Measurements from ENCODE around the gene SLC9A1.

Gene SLC9A1

DNA sequence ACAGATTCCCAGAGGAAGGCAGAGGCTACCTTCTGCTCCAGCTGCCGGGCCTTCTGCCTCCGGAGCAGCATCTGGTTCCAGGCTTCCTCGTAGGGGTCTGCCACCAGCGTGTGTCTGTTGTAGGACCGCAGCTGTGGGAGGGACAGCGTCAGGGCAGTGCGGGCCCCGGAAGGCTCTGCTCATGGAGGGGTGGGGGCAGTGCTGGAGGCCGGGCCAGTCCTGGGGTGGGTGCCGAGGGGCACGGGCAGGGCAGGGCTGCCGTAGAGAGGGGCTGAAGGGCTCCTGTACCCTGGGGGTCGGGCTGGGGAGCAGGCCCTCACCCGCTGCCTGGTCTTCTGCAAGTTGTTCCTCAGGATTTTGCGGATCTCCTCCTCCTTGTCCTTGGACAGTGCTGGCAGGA lies 53.2 kb downstream of the SLC9A1 start:
- no peak for DNase-seq

DNA sequence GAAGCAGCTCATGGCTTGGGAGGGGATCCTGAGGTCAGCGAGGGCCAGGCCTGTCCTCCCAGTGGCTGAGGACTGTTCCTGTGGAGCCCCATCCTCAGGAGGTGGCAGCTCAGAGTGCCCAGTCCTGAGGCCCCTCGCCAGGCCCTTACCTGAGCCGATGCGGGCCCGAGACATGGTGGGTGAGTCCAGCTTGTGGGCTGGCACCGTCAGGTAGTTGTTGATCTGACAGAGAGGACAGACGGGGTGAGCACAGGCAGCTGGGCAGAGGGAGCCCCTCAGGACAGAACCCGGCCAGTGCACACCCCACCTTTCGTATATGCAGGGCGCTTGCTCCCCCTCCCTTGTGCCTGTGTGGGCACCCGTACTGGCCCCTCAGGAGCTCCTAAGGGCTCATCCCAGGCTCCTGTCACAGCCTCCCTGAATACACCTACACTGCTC lies 53.9 kb downstream of the SLC9A1 start:
- DNase-seq: no peak

DNA sequence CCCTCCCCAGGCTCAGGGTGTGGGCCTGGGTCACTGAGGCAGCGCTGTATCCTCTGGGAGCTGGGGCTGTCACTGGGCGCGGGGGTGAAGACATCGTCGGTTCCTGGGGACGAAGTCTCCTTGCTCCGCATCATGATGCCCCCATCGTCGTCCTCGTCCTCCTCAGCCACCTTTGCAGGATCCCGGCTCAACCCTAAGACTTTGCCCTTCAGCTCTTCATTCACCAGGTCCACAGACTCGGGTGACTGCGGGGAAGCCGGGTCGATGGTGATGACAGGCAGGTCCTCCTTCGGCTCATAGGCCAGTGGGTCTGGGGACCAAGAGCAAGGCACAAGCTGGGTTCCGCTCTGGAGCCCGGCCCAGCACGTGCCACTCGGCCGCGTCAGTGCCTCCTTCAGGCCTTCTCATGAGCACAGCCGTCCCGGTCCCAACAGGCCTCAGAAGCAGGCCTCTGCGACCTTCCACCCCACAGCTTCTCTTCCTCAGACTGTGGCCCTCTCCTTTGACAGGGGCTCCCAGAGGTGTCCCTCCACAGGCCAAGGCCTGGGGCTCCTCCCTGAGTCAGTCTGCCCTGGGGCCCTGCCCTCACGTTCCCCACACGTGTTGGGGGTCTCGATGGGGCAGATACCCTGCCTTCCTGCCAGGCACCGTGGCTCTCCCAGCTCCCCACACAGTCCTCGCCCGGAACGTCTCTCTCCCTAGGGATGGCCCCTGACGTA lies 54.4 kb downstream of the SLC9A1 start:
- no peak for DNase-seq

DNA sequence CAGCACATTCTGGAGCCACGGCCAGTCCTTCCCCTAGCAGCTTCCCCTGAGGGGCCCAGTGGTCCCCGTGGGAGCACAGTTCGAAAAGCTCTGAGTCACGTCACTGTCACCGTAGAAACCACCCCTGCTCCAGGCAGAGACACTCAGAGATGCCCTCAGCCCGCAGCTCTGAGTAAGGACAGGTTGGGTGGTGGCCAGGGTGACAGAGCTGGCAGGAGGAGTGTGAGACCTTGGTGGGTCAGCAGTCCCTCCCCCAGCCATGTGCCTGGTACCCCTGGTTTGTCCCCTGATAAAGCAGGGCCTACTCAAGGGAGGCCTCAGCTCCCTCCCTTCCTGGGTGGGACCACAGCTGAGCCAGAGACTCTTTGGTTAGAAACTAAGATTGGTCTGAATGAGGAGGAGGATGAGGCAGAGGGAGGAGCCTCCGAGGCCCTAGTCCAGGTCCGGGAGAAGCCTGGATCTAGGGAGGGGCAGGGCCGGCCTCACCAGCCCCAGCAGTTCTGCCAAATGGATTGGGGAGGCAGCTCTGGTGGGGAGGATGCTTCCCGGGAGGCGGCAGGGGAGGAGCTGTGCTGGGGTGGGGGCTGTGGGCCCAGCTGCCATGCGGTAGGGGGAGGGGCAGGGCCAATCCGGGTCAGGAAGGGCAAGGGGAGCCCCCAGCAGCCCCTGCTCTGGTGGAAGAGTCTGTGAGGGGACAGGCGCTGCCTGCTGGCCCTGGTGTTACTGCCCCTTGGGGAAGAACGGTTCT lies 55.2 kb downstream of the SLC9A1 start:
- DNase-seq: no peak

DNA sequence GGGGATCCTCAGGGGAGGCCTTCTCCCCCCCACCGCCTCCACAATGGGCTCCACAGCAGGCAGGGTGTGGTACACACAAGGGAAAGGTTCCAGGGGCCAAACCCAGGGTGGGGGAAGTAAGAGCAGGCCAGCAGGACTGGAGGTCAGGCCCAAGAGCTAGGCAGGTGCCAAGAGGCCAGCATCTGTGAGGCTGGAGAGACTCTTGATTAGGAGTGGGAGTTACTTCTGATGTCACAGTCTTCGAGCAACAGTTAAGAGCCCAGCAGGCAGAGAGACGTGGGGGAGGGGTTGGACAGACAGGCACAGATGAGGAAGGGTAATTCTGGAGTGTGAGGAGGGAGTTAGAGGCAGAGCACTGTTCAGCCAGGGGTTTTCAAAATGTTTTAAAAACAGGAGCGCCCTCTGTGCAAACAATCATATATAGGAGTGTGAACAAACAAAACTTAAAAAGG lies 55.8 kb downstream of the SLC9A1 start:
- DNase-seq: no peak

DNA sequence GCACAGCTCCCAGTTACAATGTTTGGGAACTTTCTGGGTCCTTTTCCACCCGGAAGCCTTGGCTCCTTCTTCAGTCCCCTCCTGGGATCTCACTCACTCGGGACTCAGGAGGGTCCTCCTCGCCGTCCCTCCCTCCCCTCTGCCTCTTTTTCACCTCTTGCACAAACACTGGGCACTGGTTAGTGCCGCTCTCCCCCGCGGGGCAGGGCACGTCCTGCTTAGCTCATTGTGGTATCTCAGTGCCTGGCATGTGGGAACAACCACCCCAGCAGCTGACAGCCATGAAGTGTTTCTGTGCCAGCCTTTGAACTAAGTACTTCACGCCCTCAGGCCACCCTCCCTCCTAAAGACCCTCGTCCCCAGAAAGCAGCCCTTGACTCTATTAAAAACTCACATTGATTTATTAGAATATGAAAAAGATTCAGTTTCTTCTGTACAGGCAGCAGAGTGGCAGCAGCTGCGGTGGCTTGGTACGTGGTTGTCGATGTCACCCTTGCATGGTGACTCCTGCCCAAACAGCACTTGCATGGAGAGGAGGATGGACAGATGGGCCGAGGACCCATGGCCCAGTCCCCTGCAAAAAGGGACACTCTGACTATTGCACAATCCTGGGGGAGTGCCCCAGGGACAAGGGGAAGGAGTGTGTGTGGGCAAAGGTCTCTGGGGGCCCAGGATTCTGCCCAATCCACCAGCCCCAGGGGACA lies 56.3 kb downstream of the SLC9A1 start:
- no peak for DNase-seq

DNA sequence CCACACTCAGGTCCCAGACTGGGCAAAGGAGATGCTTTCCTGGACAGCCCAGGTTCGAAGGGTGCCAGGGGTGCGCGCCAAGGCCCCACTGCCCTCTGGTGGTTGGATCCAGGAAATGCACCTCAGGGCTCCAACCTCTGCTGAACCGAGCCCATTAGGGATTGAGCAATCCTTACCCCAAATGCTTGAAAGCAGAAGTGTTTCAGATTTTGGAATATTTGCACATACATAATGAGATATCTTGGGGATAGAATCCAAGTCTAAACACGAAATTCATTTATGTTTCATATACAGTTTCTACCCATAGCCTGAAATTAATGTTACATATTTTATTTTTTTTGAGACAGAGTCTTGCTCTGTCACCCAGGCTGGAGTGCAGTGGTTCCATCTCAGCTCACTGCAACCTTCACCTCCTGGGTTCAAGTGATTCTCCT lies 57.4 kb downstream of the SLC9A1 start:
- no peak for DNase-seq

DNA sequence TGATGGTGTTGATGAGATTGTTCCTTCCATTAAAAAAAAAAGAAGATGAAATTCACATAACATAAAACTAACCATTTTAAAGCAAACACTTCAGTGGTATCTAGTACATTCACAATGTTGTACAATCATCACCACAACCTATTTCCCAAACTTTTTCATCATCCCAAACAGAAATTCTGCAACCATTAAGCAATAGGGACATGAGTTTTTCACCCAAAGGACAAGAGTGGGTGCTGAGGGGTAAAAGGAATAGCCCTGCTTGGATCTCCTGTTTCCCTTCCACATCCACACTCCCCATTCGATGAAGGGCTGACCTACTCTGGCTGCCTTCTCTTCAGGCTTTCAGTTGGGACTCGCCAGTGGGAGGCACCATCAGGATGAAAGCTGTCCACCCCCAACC lies 59.3 kb downstream of the SLC9A1 start:
- no peak for DNase-seq

DNA sequence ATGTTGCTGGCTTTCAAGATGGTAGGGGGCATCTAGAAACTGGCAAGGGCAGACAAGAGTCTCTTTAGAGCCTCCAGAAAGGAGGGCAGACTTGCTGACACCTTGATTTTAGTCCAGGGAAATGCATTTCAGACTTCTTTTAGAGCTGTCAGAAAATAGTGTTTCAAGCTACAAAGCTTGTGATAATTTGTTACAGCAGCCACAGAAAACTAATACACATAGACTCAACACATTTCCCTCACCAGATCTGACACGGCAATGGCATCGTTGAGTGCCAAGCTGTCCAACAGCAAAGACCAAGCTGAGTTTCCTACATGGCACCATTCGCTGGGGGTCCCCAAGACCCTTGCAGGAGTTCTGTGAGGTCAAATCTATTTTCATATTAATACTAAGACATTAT lies 62.0 kb downstream of the SLC9A1 start:
- DNase-seq: no peak

DNA sequence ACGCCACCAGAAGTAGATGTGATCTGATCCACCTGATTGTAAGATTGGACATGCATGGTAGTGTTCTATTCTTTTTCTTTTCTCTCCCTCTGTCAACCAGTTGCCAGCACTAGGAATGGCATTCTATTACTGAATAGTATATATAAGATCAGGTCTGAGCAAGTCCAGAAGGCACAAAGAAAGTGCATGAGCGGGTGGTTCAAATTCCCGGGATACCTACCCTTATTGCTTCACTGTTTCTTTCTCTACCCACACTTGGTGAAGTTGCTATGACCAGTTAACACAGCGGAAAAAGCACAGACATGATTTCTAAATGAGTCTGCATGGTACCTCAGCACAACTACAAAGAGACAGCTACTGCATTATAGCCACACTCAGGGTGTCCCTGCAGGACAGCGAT lies 64.0 kb downstream of the SLC9A1 start:
- no peak for DNase-seq

DNA sequence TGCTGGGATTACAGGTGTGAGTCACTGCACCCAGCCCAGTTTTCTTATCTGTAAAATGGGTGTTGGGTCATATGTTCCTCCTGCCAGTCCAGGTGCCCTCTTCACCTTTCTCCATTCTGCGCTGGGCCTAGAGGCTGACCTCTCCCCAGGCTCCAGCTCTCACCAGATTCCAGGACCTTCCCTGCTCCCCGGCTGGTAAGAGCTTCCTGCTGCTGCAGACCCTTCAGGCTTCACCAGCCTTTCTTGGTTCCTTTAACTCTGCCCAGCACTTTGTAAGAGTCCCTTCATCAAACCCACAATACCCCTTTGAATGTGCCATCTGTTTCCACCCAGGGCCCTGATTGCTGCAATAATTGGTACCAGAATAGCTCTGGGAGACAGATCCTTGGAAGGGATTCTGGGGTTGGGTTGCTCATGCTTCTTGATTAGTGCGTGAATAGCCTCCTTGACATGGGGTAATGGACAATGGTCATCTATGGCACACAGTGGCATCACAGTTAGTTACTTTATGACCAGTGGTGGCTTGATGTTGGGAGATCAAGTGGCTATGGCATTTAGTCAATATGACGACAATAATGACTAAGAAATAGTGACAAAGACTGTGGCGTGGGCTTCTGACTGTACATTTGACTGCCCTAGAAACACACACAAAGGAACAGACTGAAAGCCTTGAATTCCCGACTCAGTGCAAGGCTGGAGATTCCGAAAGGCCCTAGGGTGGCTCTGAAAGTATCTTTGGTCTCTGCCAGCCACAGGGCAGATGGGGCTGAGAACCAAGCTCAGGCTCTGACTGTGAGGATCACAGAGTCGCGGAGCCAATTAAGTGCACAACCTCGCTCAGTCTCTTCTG lies 67.3 kb downstream of the SLC9A1 start:
- no peak for DNase-seq

DNA sequence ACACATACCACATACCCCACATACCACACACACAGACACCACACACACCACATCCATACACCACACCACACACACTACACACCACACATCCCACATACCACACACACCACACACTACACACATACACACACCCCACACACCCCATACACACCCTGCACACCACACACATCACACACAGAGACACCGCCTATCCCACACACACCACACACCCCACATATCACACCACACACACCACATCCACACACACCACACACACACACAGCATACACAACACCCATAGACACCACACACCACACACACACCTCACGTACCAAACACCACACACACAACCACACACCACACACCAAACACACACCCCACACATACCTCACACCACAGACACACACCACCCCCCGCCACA lies 68.3 kb downstream of the SLC9A1 start:
- no peak for DNase-seq

DNA sequence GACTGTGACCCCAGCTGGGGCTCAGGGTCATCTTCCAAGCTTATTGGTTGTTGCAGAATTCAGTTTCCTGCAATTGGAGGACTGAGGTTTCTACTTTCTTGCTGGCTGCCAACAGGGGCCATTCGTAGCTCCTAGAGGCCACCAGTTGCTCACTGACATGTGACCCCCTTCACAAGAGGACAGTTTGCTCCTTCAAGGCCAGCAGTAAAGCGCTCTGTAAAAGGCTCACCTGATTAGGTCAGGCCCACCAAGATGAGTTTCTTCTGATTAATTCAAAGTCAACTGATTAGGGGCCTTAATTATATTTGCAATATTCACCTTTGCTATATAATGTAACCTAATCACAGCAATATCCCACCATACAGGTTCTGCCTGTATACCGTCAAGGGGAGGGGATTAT lies 68.9 kb downstream of the SLC9A1 start:
- no peak for DNase-seq

DNA sequence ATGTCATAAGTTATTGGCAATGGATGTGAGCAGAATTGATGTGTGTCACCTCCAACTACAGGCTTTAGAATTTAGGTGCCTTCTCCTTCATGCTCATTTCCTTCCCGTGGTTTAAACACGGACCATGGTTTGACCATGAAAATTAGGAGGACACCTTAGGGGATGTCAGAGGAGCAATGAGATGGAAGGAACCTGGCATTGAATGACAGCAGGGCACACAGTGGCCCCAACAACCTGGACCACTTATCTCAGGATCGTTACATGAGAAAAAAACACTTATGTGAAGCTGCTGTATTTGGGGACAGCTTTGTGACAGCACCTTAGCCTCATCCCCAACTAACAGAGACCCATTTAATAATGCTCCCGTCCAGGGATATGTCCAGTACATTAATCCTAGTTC lies 70.8 kb downstream of the SLC9A1 start:
- no peak for DNase-seq

DNA sequence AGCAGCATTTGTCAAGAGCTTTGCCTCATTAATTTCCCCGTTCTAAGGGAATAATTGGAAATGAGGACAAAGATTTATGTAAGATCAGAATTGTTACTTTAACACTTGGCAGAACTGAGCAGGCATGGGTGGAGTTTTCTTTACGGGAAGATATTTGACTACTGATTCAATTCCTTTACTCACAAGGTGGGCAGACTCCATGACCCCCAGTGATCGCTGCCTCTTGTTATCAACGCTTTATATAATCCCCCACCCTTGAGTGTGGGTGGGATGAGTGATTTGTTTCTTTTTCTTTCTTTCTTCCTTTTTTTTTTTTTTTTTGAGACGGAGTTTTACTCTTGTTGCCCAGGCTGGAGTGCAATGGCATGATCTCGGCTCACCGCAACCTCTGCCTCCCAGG lies 77.0 kb downstream of the SLC9A1 start:
- DNase-seq: no peak

DNA sequence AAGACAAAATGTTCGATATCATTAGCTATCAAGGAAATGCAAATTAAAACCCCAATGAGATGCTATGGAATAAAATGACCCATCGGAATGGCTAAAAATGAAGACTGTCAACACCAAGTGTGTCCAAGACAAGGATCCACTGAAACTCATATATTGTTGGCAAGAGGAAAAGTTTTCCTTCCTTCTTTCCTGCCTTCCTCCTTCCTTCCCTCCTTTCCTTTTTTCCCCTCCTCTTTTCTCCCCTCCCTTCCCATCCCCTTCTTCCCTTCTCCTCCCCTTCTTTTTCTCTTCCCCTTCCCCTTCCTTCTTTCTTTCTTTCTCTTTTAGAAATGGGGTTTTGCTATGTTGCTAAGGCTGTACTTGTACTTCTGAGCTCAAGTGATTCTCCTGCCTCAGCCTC lies 78.1 kb downstream of the SLC9A1 start:
- no peak for DNase-seq

DNA sequence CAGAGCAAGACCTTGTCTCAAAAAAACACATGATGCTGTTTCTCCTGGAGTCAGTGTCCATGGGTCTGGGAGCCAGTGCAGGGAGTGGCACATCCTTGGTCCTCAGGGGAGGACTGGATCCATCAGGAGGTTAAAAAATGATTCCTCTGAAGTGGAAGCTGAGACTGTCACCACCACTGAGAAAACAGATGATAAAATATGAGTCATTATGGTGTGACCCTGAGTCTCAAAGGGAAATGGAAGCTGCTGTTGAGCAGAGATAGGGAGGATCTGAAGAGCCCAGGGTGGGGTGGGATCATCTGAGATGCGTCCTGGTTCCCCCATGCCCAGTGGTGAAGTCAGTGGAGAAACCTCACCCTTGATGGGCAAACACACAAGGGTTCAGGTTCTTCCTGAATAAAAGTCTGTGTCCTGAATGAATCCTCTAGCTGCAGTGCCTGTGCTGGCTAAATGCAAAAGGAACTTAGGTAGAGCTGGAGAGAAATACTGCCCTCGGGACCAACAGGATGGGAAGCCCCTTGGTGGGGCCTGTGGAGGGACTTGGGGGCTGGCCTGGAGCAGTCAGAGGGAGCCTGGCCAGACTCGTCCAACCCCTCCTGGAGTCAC lies 80.6 kb downstream of the SLC9A1 start:
- no peak for DNase-seq

DNA sequence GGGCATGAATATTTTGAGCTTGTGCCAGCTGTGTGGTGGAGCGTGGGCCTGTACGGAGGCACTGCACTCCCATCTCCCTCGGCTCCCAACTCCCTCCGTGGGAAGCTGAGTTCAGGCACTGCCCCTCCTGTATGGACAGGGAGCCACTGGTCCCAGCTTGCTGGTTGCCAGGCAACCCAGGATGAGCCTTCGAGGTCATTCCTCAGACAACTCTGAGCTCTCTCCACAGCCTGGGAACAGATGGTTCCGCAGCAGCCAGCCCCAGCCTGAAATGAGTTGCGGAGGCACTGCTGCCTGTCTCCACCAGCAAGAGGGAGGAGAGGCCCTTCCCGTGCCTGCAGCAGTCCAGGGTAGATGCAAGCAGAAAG lies 83.9 kb downstream of the SLC9A1 start:
- peak; percentile 70 for DNase-seq

DNA sequence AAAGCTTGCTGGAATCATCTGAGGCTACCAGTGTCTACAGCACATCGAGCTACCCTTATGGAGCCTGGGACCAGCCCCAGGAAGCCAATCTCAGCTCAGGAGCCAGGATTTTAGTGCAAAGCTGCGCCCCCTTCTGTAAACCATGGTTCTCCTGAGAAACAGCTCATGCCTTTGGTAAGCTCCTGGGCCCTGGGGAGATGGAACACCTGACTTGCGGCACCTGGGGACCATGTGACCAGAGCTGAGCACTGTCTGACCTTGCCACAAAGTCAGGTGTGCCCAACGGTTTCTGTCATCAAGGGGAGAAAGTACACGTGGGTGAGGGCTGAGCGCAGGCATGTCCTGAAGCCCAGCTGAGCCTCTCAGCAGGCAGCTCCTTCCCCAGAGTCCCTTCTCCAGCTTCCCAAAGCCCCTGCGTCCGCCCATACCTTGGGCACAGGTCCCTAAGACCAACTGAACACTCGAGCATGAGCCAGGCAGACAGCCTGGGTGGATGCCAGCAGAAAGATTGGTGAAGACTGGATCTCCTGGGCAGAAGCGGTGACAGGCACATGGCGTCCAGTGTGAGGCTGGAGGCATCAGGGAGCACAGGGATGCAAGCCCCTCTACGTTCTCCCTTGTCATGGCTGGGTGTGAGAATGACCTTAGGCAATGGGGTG lies 84.4 kb downstream of the SLC9A1 start:
- no peak for DNase-seq

DNA sequence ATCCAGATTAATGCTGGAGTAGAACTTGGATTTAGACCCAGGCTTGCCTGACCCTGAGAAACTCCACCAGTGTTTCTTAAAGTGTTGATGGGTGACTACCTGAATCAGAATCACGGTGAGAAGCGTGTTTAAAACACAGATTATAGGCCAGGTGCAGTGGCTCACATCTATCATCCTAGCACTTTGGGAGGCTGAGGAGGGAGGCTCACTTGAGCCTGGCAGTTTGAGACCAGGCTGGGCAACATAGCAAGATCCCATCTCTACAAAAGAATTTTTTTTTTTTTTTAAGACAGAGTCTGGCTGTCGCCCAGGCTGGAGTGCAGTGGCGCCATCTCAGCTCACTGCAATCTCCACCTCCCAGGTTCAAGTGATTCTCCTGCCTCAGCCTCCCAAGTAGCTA lies 86.0 kb downstream of the SLC9A1 start:
- DNase-seq: no peak

DNA sequence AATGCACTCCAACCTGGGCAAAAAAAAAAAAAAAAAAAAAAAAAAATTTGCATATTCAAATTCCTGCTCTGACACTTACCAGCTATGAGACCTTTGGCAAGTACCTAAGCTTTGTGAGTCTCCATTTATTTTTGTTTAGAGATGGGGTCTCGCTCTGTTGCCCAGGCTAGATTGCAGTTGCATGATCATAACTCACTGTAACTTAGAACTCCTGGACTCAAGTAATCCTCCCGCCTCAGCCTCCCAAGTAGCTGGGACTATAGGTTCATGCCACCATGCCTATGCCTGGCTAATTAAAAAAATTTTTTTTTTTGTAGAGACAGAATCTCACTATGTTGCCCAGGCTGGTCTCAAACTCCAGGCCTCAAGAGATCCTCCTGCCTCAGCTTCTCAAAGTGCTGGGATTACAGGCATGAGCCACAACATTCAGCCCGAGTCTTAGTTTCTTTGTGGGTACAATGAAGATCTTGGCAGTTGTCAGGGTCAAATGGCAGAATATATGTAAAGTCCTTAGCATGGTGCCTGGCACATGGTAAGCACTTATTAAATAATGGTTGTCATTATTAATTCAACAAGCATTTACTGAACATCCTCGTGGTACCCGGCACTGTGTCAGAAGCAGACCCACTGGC lies 88.8 kb downstream of the SLC9A1 start:
- DNase-seq: no peak

DNA sequence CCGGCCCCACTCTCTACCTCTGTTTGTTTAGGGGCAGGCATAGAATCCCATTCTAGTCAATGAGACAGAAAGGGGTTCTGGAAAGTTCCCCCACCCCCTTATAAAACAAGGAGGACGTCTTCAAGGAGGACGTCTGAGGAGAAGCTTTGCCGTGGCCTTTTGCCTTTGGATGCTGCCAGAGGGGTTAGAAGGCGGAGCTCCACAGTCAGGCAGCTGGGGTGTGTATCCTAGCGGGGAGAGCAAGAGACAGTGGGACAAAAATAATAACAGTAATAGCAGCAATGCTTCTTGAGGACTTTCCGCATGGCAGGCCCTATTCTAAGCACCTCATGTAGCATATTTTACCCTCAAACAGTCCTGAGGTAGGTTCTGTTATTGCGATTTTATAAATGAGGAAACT lies 94.0 kb downstream of the SLC9A1 start:
- DNase-seq: no peak
